ENCODE measurements around the gene FARSA. TPM values are rescaled to one million over a fixed set of nuclear protein-coding genes. Genes with fewer than 3 reads are reported as not detected.
"Not testable (repeated sequence)": the region's sequence is repeated elsewhere in the genome, so short reads cannot be mapped to it uniquely, and the experiment has no call there.

FARSA gene
- total RNA-seq, 1 experiment from 2014 or later, result 194 TPM

DNA sequence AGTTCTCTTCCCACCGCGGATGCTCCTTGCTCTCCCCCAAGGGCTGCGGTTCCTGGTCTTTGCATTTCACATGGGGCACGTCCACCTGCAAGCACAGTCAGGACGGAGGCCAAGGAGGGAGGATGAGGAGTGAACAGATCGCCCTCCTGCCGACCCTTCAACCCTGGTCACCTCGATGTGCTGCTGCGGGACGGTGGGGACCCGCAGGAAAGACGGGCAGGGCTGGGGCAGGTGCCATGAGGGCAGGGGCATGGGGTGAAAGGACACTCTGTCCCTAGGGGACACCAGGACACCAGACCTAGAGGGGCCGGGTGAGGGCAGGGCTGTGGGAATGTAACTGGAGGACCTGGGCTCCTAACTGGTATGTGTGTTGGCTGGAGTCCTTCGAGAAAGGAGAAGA, 15.3 kb downstream of the FARSA start:
- DNase-seq (no peak), ATAC-seq (no peak)
- no peak overlapping the region for H3K4me3 ChIP-seq (ENCODE audit: low read length)
- H3K27me3 ChIP-seq (ENCODE audit: low read length), result no peaks in the 10 kb centered on the region
- ChIA-PET POLR2A (ENCODE audit: unreplicated experiment) (no interaction called here), CTCF (no interaction called here)
- peaks cover 11% of the 10 kb centered on the region for H3K36me3 ChIP-seq (ENCODE audit: low read depth, low read length)
- H3F3A ChIP-seq (ENCODE audit: low read length, unreplicated experiment), result no peaks in the 10 kb centered on the region
- H2AFZ ChIP-seq (ENCODE audit: low read length), result no peak overlapping the region
- no peaks in the 10 kb centered on the region for H3K9me2 ChIP-seq (replicated peaks; ENCODE audit: low read length)
- TF ChIP-seq EZH2phosphoT487 (IDR thresholded peaks at IDR 0.05; ENCODE audit: borderline replicate concordance, low read length), result no peak
- TF ChIP-seq, protein P1, sequence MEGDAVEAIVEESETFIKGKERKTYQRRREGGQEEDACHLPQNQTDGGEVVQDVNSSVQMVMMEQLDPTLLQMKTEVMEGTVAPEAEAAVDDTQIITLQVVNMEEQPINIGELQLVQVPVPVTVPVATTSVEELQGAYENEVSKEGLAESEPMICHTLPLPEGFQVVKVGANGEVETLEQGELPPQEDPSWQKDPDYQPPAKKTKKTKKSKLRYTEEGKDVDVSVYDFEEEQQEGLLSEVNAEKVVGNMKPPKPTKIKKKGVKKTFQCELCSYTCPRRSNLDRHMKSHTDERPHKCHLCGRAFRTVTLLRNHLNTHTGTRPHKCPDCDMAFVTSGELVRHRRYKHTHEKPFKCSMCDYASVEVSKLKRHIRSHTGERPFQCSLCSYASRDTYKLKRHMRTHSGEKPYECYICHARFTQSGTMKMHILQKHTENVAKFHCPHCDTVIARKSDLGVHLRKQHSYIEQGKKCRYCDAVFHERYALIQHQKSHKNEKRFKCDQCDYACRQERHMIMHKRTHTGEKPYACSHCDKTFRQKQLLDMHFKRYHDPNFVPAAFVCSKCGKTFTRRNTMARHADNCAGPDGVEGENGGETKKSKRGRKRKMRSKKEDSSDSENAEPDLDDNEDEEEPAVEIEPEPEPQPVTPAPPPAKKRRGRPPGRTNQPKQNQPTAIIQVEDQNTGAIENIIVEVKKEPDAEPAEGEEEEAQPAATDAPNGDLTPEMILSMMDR (conservative IDR thresholded peaks at IDR 0.05; ENCODE audit: low read depth, low read length), result no peak
- no peak for TF ChIP-seq EZH2 (IDR thresholded peaks at IDR 0.05; ENCODE audit: low read length, unreplicated experiment)
- peaks cover 6% of the 10 kb centered on the region for H3K4me1 ChIP-seq (ENCODE audit: insufficient read depth, low read length)
- no peak overlapping the region for H3K4me2 ChIP-seq (ENCODE audit: low read length)
- no TSS peak for BruUV-seq (replicated peaks)
- intact Hi-C loops (cut with micrococcal nuclease), result no loop called here
- no peak overlapping the region for H3K27ac ChIP-seq (ENCODE audit: low read length)
- no peaks in the 10 kb centered on the region for H3K9me3 ChIP-seq (ENCODE audit: low read length)
- H3K9ac ChIP-seq (ENCODE audit: low read length), result no peak overlapping the region
- no peaks in the 10 kb centered on the region for H3K79me2 ChIP-seq (ENCODE audit: low read length)
- H4K20me1 ChIP-seq (ENCODE audit: low read length), result no peaks in the 10 kb centered on the region

DNA sequence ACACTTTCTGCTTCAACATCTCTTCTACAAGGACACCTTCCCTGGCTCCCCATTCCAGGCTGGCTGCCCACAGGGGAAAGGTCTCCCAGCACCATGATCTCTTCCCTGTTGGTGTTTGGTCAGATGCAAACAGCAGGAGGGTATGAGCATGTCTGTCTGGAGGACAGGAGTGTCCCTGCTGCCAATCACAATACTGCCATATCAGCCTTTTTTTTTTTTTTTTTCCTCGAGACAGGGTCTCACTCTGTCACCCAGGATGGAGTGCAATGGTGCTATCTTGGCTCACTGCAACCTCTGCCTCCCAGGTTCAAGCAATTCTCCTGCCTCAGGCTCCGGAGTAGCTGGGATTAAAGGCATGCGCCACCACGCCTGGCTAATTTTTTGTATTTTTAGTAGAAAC, 17.7 kb downstream of the FARSA start:
- H3K27me3 ChIP-seq (ENCODE audit: low read length); H3F3A ChIP-seq (ENCODE audit: low read length, unreplicated experiment); DNase-seq; intact Hi-C loops (cut with micrococcal nuclease); CTCF ChIA-PET; H3K9me3 ChIP-seq (ENCODE audit: low read length); H3K27ac ChIP-seq (ENCODE audit: low read length); H4K20me1 ChIP-seq (ENCODE audit: low read length); H3K4me2 ChIP-seq (ENCODE audit: low read length); BruUV-seq (replicated peaks); H3K36me3 ChIP-seq (ENCODE audit: low read depth, low read length); H3K9ac ChIP-seq (ENCODE audit: low read length); H2AFZ ChIP-seq (ENCODE audit: low read length); ATAC-seq; H3K4me3 ChIP-seq (ENCODE audit: low read length); H3K9me2 ChIP-seq (replicated peaks; ENCODE audit: low read length); H3K79me2 ChIP-seq (ENCODE audit: low read length); POLR2A ChIA-PET (ENCODE audit: unreplicated experiment): not testable (repeated sequence)
- peaks cover 17% of the 10 kb centered on the region for H3K4me1 ChIP-seq (ENCODE audit: insufficient read depth, low read length)

DNA sequence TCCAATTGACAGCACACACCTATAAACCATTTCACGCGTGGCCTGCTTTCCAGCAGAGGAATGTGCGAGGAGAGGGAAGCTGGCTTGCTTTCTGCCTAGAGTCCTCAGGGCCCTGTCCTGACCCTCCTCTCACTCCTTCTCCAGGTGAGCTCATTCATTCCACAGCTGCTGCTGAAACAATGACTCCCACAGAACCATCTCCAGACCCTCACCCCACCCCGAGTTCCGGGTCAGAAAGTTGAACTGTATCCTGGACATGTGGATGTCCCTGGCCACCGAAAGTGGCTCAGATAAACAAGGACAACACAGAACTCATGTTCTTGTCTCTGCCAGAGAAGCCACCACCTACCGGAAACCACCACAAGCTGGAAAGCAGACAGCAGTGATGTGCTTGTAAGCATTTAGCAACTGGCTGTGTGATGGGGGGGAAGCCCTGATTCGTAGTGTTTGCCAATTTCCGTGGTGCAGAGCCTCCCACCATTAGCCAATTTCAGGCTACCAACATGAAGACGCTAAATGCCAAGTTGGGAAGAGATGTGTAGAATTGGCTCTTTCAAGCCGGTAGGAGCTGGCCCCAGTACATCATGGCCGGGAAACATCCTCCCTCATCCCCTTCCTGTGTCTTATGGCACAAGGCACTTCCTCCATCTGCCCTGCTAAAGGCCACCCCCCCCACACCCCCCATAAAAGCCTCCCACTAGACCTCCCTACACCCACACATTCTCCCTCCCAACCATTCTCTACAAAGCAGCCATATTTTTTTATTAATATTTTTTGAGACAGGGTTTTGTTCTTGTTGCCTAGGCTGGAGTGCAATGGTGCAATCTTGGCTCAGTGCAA, 19.4 kb downstream of the FARSA start:
- Histone ChIP-seq H3K9me3 (ENCODE audit: low read length) (no peaks in the 10 kb centered on the region), H3K27me3 (ENCODE audit: low read length) (no peaks in the 10 kb centered on the region), H3K9ac (ENCODE audit: low read length) (no peak overlapping the region), H3K4me1 (ENCODE audit: insufficient read depth, low read length) (peaks cover 17% of the 10 kb centered on the region), H3K79me2 (ENCODE audit: low read length) (no peaks in the 10 kb centered on the region), H3K9me2 (replicated peaks; ENCODE audit: low read length) (no peaks in the 10 kb centered on the region), H2AFZ (ENCODE audit: low read length) (0 out of 2 replicates have a peak overlapping the region, but pooled peaks have one; percentile 66), H3F3A (ENCODE audit: low read length, unreplicated experiment) (peaks cover 4% of the 10 kb centered on the region), H4K20me1 (ENCODE audit: low read length) (no peaks in the 10 kb centered on the region), H3K4me2 (ENCODE audit: low read length) (no peak overlapping the region), H3K27ac (ENCODE audit: low read length) (no peak overlapping the region), H3K4me3 (ENCODE audit: low read length) (no peak overlapping the region), H3K36me3 (ENCODE audit: low read depth, low read length) (no peaks in the 10 kb centered on the region)
- ChIA-PET CTCF (no interaction called here), POLR2A (ENCODE audit: unreplicated experiment) (no interaction called here)
- intact Hi-C loops (cut with micrococcal nuclease), result no loop called here
- no peak for ATAC-seq
- no TSS peak for BruUV-seq (replicated peaks)
- no peak for DNase-seq
- no peak for TF ChIP-seq EZH2phosphoT487 (IDR thresholded peaks at IDR 0.05; ENCODE audit: borderline replicate concordance, low read length)
- no peak for TF ChIP-seq EZH2 (IDR thresholded peaks at IDR 0.05; ENCODE audit: low read length, unreplicated experiment)

Data from PC-3 (cell line).